ENCODE measurements around the gene DSG4.

Gene DSG4

GRCh38 chr18:31446854-31447253 is 70.3 kb downstream of the DSG4 start:
- DNase-seq (ENCODE audit: low read depth in 2 of 2), result no peak

- DNase-seq (ENCODE audit: low read depth in 2 of 2), result no peak
Measured at GRCh38 chr18:31447530-31448191, 71.1 kb downstream of the DSG4 start, which contains the start of gene DSG3. TSS of gene DSG3 (plus strand) at chr18:31447741. CDS start at chr18:31447878, 137 bp downstream.

- DNase-seq (ENCODE audit: low read depth in 2 of 2), result no peak
Measured at GRCh38 chr18:31450409-31450808, 73.8 kb downstream of the DSG4 start.

- no peak for DNase-seq (ENCODE audit: low read depth in 2 of 2)
Measured at GRCh38 chr18:31451625-31452024, 75.0 kb downstream of the DSG4 start.

- peak; percentile 24 to 32 for DNase-seq (ENCODE audit: low read depth in 2 of 2)
Measured at GRCh38 chr18:31454066-31454708, 77.6 kb downstream of the DSG4 start.

Data from fibroblast of skin of left quadriceps (primary cell).